ENCODE measurements around the gene TRAF7.

GRCh38 chr16:2206420-2206779, 50.8 kb downstream of the TRAF7 start:
- TF ChIP-seq, protein P1, sequence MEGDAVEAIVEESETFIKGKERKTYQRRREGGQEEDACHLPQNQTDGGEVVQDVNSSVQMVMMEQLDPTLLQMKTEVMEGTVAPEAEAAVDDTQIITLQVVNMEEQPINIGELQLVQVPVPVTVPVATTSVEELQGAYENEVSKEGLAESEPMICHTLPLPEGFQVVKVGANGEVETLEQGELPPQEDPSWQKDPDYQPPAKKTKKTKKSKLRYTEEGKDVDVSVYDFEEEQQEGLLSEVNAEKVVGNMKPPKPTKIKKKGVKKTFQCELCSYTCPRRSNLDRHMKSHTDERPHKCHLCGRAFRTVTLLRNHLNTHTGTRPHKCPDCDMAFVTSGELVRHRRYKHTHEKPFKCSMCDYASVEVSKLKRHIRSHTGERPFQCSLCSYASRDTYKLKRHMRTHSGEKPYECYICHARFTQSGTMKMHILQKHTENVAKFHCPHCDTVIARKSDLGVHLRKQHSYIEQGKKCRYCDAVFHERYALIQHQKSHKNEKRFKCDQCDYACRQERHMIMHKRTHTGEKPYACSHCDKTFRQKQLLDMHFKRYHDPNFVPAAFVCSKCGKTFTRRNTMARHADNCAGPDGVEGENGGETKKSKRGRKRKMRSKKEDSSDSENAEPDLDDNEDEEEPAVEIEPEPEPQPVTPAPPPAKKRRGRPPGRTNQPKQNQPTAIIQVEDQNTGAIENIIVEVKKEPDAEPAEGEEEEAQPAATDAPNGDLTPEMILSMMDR (conservative IDR thresholded peaks at IDR 0.05; ENCODE audit: low read depth, low read length): no peak
- no peak for TF ChIP-seq EZH2phosphoT487 (IDR thresholded peaks at IDR 0.05; ENCODE audit: borderline replicate concordance, low read length)
- no peak for TF ChIP-seq EZH2 (IDR thresholded peaks at IDR 0.05; ENCODE audit: low read length, unreplicated experiment)

All from PC-3 (cell line).